ENCODE measurements around the gene NETO1.

GRCh38 chr18:72866901-72867745 is 664 bp downstream of the NETO1 start:
- TF ChIP-seq EP300 (IDR thresholded peaks at IDR 0.05; ENCODE audit: borderline replicate concordance) (no peak), TAF1 (IDR thresholded peaks at IDR 0.05; ENCODE audit: low read depth) (no peak), RAD21 (IDR thresholded peaks at IDR 0.05; ENCODE audit: low read depth) (no peak), TEAD4 (IDR thresholded peaks at IDR 0.05) (no peak), YY1 (IDR thresholded peaks at IDR 0.05; ENCODE audit: low read depth) (no peak)

All from Ishikawa (cell line).